NCI-H510A treated with DMSO at 0.1 percent for 48 hours (cell line): ENCODE results near the gene ICAM2.
"Not testable (repeated sequence)": the region's sequence is repeated elsewhere in the genome, so short reads cannot be mapped to it uniquely, and the experiment has no call there.

Experiments used
- DNase-seq: peaks from one replicate; lab custom pipeline; 2025; lab: John Stamatoyannopoulos, UW

Gene ICAM2

DNA sequence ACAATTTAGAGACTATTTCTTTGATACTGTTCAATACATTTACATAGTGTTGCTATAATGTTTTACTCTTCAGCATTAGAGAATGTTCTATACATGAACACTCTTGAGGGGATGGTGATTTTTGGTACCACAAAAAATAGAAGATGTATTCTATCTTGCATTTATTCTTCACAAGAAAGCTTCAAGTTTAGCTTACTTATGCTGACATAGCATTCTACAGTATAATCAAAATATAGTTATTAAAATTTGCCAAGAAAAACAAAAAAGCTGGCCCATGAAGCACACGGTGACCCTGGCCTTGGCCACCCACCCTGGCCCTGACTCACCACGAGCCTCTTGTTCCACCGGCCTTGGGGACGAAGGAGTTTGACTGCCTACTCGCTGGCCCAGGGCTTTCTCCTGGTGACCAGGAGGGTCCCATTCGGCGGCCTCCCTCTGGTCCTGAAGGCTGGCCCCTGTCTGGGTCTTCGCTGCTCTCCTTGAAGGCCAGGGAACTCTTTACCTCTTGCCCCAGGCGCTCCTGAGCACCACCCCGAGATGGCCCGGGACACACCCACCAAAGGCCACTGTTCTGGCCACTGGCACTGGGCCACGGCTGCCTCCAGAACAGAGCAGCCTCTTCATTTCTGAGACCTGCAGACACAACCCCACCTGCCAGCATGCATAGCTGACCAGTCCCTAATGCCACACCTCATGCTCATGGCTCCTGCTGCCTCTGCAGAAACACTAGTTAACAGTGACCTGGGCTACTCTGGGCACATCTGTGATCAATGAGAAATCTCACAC lies 22.5 kb upstream of the ICAM2 start:
- no peak for DNase-seq

DNA sequence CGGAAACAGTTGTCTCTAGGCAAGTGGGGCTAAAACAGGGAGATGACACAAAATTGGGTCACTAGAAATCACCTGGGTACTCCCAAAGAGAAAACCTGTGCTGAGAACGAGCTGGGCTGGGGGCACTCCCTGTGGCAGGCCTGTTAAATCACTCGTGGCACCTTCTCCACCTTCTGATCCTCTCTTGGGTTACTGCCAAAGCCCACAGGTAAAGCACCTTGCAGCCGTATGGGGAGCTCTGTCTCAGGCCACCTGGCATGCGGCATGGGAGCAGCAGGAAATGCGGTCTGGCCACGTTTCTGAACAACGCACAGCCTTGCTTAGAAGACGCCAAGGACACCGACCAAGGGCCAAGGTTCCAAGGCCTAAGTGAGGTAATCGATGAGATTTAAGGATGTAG lies 21.5 kb upstream of the ICAM2 start:
- DNase-seq = no peak

DNA sequence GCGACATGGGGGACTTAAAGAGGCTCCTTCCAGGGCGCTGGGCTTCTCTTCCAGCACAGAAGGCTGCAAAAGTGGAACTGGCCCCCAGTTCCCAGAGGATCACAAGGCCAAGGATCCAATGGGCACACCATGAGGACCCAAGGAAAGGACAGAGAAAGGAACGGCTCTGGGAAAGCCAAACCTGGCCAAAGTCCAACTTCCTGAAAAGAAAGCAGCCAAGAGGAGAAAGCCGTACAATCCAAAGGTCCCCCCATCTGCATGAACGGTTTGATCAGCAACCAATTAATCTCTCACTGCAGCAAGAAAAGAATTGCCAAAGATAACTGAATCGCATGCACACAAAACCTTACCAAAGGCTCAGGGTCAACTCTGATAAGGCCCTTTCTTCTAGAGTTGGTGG lies 19.8 kb upstream of the ICAM2 start:
- no peak for DNase-seq

DNA sequence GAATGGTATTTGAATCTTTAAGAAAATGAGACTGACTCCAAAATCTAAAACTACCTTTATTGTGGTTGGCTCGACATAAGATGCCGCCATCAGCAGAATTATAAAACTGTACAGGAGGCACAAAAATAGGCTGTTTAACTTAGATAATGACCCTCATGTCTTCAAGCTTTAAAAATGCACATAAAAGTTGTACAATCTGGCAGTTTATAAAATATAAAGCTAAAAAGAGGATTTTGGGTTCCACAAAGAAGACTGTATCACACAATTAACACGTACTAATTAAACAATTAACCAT lies 18.6 kb upstream of the ICAM2 start:
- no peak for DNase-seq

DNA sequence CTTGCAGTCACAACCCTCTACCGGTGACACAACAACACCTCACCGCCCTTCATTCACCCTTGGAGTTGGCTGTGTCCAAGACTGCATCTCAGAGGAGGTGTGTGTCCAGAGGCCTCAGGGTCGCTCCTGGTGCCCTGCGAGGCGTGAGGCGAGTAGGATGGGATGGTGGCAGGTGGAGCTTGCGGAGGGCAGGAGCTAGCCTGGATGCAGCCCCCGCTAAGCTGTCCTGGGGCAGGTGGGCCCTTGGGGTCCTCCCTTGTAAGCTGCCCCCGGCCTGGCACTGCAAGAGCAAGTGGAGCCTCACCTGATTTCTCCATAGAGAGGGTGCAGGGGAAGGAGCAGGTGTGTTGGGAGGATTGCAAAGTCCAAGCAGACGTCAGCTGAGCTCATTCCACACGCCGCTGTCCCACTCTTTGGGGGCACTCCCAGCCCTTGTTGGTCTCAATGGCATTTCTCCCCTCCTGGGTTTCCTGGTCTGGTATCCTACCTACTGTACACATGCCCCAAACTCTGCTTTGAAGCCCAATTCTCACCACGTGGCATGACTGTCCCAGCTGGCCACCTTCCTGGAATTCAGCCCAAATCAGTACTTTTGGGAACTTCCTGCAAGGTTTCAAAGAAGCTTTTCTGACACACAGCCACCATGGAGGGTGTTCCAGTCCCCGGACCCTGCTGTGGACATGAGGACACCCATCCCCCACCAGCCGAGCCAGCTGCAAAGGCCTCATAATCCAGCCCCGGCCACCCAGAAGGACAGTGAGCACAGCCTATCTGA lies 18.1 kb upstream of the ICAM2 start:
- no peak for DNase-seq

DNA sequence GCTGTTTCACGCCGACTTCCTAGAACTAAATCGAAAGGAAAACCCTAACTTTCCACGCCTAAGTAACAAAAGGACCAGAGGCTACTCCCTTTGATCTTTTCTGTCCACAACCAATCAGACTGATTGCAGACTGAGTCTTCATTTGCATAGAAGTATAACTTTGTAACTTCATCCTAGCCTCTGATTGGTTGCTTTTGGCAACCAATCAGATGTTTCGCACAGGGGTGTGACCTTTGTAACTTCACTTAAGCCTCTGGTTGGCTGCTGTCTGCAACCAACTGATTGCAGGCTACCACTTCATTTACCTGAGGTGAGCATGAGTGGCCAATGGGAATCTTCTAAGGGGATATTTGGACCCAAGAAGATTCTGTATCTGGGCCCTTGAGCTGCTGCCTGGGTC lies 17.4 kb upstream of the ICAM2 start:
- DNase-seq = no peak

DNA sequence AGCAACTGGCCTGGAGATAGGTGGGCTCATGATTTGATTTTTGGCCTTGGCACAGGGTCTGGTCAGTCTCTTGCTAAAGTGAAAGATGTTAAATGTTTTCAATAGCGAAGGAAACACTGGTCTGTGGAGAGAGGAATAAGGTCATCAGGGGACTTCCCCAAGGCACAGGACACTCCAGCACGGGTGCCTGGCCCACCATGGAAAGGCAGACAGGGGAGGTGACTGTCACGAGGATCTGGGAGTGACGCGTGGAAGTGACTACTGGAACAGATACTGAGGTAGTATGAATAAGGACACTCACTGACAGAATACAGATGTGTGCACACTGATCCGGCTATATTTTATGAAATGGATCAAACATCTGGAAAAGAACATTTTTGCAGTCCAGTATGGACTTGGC lies 16.7 kb upstream of the ICAM2 start:
- no peak for DNase-seq

DNA sequence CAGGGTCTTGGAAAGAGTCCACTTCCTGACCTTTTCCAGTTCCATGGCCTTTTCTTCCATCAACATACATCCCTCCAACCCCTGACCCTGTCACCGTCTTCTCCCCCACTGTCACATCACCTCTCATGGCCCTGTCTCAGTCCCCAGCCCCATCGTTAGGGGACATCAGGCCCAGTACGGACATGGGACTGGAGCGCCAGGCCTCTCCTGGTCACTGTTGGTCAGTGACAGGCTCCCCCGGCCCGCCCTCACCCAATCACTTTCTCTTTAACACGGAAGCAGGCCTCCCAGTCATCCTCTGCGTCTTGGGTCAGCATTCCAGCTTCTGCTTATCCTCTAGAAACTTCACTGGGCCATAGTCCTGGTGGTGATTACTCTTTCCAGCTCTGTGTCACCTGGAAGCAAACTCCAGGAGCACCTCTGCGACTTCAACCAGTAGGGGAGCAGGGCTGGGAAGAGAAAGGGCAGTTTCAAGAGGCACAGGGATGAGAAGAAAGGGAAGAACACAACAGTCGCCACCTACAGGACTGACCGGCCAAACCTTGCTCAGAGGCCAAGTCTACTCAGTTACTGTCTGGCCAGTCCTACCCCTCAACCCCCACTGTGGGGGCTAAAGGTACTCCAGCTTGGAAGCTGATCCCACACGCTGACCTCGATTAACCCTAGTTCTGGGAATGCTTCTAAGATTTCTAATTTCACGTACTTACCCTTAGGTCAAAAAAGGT lies 15.9 kb upstream of the ICAM2 start:
- DNase-seq = no peak

DNA sequence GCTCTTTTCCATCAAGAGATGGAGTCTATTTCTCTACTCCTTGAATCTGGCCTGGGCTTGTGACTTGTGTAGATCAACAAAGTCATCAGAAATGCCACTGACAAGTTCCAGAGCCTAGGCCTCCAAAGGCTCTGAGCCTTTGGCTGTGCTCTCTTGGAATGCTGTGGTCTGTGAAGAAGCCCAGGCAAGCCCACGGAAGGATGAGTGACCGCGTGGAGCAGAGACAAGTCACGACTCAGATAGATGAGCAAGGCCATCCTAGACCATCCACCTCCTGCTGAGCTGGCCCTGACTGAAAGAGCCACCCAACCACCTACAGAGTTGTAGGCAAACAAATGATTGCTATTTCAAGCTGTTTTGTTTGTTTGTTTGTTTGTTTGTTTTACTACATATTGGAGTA lies 11.6 kb upstream of the ICAM2 start:
- no peak for DNase-seq

DNA sequence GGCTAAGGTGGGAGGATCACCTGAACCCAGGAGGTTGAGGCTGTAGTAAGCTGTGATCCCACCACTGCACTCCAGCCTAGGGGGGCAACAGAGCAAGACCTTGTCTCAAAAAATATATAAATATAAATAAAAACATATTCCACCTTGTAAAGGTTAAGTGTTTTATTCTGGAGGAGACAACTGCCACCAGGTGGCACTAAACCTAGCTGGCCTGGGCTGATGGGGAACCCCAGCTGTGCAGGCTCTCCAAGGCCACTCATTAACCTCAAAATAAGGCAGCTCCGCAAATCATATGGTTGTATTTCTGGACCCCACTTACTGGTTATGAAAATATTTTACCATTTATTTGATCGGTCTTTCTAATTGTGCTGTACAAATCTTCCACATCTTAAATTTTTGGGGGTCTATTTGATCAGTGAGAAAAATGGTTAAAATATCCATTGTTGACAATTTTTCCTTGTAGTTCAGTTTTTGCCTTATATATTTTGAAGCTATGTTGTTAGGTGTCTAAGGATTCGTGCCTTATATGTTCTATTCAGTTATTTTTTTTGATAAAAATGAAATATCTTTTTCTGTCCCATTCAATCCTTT lies 8.5 kb upstream of the ICAM2 start:
- DNase-seq = peak; percentile 78

DNA sequence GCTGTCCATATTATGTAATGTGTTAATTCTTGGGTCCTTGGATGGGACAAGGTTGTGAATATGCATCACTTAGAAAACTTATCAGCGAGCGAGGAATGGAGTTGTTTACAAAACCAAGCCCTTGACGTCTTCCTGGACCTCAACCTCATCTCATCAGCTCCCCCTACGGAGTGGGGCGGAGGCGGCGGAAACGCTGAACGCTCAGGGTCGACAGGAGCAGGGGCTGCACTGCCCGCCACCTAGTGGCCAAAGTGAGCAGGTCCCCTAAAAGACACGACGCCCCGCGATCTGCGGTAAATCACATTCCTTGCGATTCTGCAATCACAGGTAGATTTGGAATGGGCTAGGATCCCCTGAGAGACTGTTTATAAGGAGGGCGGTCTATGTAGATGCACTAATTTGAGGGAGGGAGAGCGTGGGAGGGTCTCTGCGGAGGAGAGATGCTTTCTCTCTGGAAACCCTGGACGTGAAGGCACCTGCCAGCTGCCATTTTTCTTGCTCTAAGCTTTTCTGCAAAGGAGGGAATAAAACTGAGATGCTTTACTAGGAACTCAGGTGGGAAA lies 5.4 kb upstream of the ICAM2 start:
- peak; percentile 74 for DNase-seq

DNA sequence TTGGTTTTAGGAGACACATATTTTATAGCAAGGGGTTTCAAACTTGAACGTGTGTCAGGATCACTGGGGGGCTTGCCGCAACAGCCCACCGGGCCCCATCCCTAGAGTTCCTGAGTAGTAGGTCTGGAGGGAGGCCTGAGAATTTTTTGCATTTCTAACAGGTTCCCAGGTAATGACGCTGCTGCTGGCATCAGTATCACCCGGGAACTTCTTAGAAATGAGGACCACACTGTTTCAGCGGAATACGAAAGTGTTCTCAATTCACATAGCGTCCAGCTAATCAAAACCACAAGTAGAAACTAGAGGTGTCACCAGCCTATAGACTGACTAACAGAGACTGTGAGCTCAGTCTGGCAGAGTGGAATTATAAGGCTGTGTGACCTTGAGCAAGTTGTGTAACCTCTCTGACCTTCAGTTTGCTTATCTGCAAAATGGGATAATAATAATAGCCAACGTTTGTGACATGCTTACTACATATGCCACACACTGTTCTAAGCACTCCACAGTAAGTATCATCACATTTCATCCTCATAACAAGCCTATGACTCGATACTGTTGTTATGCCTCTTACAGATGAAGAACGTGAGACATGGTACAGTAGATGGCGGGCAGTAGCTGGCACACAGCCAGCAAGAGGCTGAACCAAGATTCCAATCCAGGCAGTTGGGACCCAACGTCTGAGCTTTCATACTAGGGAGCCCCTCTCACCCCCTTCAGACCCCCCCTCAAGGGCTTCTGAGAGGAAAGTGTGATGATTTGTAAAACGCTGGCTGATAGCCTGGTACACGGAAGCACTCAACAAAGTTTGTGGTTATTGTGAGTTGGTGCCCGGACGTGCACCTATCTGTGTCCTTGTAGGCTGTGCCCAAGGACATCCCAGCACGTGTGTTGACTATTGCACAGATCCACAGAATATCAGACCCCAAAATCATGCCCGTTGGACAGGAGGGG lies 4.6 kb upstream of the ICAM2 start:
- no peak for DNase-seq

DNA sequence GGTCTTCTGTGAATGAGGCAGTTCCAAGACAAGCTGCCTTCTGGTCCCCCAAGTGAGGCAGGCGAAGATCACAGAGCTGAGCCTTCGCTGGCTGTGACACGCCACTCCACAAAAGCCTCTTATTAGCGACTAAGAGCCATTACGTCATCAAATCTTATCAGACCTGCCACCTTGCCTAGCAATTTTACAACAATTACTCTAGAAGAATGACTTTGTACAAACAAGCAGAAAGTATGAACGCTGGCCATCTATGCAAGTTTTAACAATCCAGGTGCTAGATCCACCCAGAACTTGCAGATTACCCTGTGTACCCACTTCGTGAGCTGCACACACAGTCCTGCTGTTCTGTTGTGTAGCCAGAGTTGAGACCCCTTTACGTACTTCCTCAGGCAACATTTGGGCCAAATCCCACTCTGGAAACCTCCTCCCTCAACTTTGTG lies 3.8 kb upstream of the ICAM2 start:
- no peak for DNase-seq

DNA sequence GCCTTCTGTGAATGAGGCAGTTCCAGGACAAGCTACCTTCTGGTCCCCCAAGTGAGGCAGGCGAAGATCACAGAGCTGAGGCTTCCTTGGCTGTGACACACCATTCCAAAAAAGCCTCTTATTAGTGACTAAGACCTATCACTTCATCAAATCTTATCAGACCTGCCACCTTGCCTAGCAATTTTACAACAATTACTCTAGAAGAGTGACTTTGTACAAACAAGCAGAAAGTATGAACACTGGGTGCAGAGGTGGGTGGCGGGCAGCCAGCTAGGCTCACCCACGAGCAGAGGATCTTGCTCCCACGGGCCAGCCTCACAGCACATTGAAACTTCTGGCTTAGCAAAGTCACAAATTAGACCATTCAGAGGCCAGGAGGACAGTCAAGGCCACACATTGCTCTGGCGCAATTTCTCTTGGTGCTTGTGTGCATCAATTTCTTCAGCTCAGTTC lies 2.2 kb upstream of the ICAM2 start:
- no peak for DNase-seq

DNA sequence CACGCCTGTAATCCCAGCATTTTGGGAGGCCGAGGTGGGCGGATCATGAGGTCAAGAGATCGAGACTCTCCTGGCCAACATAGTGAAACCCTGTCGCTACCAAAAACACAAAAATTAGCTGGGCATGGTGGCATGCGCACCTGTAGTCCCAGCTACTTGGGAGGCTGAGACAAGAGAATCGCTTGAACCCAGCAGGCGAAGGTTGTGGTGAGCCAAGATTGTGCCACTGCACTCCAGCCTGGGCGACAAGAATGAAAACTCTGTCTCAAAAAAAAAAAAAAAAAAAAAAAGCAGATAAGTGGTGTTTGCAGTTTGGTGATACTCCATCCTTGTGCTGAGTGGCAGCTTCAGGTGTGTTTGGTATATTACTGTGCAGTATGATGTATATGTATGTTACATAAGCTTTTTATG lies 877 bp downstream of the ICAM2 start:
- not testable (repeated sequence) for DNase-seq

DNA sequence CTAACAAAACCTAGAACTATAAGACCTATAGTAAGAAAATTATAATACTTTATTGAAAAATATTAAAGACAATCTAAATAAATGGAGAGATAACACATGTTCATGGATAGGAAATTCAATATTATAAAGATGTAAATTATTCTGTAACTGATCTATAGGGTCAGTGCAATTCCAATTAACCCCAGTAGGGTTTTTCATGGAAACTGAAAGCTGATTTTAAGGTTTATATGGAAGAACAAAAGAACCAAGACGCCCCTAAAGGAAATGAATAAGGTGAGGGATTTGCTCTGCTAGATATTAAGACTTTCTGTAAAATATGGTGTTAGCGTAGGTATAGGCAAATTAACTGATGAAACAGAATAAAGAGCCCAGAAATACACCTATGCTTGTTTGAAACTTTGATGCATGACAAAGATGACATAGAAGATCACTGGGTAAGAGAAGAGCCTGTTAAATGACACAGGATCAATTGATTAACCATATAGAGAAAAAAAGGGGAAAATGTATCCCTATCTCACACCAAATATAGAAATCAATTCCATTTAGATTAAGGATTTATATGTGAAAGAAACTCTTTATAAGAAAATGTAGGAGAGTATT lies 3.0 kb downstream of the ICAM2 start:
- DNase-seq = no peak

DNA sequence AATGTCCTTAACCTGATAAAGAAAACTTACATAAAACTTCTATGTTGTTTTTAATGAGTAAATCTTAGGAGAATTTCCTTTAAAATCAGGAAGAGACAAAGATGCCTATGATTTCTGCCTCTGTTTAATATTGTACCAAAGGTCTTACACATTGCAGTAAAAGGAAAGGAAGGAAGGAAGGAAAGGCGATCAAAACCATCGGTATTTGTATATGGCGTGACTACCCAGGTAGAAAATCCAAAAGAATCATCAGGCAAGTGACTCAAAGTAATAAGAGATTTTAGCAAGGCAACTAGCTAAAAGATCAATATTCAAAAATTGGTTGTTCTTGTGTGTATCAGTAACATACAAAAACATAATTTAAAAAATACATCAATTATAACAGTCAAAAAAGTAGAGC lies 3.5 kb downstream of the ICAM2 start:
- DNase-seq = no peak

DNA sequence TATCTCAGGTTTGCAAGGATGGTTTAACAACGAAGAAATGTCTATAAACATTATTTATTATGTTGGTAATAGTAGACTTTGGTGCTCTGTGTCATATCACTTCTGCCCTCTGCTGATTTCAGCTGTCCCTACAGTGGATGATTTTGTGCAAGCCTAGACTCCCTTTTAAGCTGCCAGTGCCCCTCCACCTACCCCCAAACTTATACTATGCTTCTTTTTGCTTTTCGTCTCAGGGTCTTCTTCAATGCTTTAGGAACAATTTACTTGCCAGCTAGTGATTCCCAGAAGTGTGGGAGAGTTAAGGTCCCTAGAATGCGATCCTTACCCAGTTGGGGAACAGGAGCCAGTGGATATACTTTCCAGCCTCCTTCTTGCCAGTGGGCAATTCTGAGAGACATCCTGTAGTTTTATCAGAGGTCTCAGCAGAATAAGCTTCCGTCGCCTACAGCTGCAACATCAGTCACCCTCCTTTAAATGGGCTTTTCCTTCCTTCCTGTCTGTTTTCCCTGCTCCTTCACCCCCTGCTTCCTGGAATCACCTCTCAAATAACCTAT lies 4.1 kb downstream of the ICAM2 start:
- no peak for DNase-seq

DNA sequence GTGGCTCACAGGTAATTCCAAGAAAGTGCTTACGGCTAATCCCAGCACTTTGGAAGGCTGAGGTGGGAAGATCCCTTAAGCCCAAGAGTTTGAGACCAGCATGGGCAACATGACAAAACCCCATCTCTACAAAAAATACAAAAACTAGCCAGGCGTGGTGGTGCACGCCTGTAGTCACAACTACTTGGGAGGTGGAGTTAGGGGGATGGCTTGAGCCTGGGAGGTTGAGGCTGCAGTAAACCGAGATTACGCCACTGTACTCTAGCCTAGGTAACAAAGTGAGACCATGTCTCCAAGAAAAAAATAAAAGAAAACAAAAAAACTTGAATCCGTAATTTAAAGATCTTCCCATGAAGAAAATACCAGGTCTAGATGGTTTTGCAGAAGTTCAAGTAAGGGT lies 5.0 kb downstream of the ICAM2 start:
- no peak for DNase-seq
